ENCODE measurements around the gene SIRT7.
A peak's percentile ranks its signal among the peaks of the same experiment; 100 is the strongest.

SIRT7 gene

GRCh38 chr17:81948635-81949378 lies 30.8 kb upstream of the SIRT7 start:
- no peak for TF ChIP-seq Cebpa-rat (IDR thresholded peaks at IDR 0.05)
- Histone ChIP-seq H3K36me3 (no peaks in the 10 kb centered on the region), H3K27me3 (no peaks in the 10 kb centered on the region), H3K9me3 (replicated peaks in 1 of 11) (no peaks in the 10 kb centered on the region), H3K9ac (peak overlapping the region in 2 of 11 experiments; percentile 17 to 28; a peak in 1 of 22 replicates), H3K4me1 (peaks cover 0 to 24% (median 6%) of the 10 kb centered on the region in 10 experiments; a peak in 9 of 20 replicates), H4K20me1 (no peaks in the 10 kb centered on the region), H3K4me2 (0 out of 22 replicates have a peak overlapping the region, but pooled peaks of 1 of the 11 experiments have one; percentile 0), H3K4me3 (no peak overlapping the region), H3K27ac (no peak overlapping the region)

DNA sequence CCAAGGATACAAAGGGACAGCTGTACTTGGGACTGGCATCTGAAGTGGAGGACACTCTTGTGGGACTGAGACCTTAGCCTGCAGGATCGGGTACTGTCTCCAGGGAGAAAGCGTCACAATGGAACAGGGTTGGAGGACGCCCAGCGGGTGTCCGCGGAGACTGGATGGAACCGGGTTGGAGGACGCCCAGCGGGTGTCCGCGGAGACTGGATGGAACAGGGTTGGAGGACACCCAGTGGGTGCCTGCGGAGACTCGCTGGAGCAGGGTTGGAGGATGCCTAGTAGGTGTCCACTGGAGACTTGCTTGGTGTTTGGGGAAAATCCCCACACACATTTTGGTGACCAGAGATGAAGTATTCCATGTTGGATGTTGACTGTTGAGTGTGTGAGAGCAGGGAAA lies 29.2 kb upstream of the SIRT7 start, which contains the start of gene MYADML2:
Gene MYADML2 (minus strand): TSS at position 45 of the 400 bp plus-strand sequence. CDS start 5,492 bp downstream, outside the sequence.
- Histone ChIP-seq H3K36me3 (no peaks in the 10 kb centered on the region), H3K4me3 (no peak within 1 kb of the TSS), H3K27ac (no peak within 1 kb of the TSS), H3K9ac (no peak within 1 kb of the TSS), H4K20me1 (no peaks in the 10 kb centered on the region), H3K27me3 (peaks cover 0 to 3% (median 0%) of the 10 kb centered on the region in 11 experiments; a peak in 3 of 22 replicates), H3K4me2 (no peak within 1 kb of the TSS), H3K4me1 (peaks cover 0 to 36% (median 7%) of the 10 kb centered on the region in 10 experiments; a peak in 13 of 20 replicates), H3K9me3 (replicated peaks in 1 of 11) (no peaks in the 10 kb centered on the region)
- no peak for TF ChIP-seq Cebpa-rat (IDR thresholded peaks at IDR 0.05)

DNA sequence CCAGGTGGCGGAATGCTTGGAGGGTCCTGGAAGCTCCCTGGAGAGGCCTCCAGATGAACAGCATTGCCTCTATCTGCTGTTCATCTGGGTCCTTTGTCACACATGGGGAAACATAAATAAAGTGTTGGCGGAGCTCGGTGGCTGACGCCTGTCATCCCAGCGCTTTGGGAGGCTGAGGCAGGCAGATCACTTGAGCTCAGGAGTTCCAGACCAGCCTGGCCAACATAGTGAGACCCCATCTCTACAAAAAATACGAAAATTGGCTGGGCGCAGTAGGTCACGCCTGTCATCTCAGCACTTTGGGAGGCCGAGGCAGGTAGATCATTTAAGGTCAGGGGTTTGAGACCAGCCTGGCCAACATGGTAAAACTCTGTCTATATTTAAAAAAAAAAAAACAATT lies 26.9 kb upstream of the SIRT7 start:
- Histone ChIP-seq H3K9ac (no peak overlapping the region), H3K36me3 (no peaks in the 10 kb centered on the region), H3K27ac (no peak overlapping the region), H4K20me1 (no peaks in the 10 kb centered on the region), H3K9me3 (replicated peaks in 1 of 11) (no peaks in the 10 kb centered on the region), H3K4me2 (peak overlapping the region in 4 of 11 experiments; percentile 10 to 34 (median 26); a peak in 2 of 22 replicates), H3K4me3 (no peak overlapping the region), H3K4me1 (peaks cover 13 to 59% (median 30%) of the 10 kb centered on the region in 10 experiments; a peak in 19 of 20 replicates), H3K27me3 (peaks cover 0 to 16% (median 0%) of the 10 kb centered on the region in 11 experiments; a peak in 5 of 22 replicates)
- TF ChIP-seq Cebpa-rat (IDR thresholded peaks at IDR 0.05), result no peak

- Histone ChIP-seq H3K9me3 (replicated peaks in 1 of 11) (no peaks in the 10 kb centered on the region), H3K9ac (peak overlapping the region in 3 of 11 experiments; percentile 21 to 41 (median 23); a peak in 1 of 22 replicates), H3K27me3 (peaks cover 0 to 19% (median 0%) of the 10 kb centered on the region in 11 experiments; a peak in 5 of 22 replicates), H3K27ac (no peak overlapping the region), H3K4me1 (peaks cover 31 to 80% (median 57%) of the 10 kb centered on the region in 10 experiments), H3K4me2 (peak overlapping the region in 10 of 11 experiments; percentile 64 to 100 (median 100); a peak in 19 of 22 replicates), H3K4me3 (peak overlapping the region in 2 of 10 experiments; percentile 11 to 27; a peak in 2 of 20 replicates), H3K36me3 (no peaks in the 10 kb centered on the region), H4K20me1 (no peaks in the 10 kb centered on the region)
- no peak for TF ChIP-seq Cebpa-rat (IDR thresholded peaks at IDR 0.05)
These were observed 24.2 kb upstream of the SIRT7 start for GRCh38 chr17:81942167-81942553.

DNA sequence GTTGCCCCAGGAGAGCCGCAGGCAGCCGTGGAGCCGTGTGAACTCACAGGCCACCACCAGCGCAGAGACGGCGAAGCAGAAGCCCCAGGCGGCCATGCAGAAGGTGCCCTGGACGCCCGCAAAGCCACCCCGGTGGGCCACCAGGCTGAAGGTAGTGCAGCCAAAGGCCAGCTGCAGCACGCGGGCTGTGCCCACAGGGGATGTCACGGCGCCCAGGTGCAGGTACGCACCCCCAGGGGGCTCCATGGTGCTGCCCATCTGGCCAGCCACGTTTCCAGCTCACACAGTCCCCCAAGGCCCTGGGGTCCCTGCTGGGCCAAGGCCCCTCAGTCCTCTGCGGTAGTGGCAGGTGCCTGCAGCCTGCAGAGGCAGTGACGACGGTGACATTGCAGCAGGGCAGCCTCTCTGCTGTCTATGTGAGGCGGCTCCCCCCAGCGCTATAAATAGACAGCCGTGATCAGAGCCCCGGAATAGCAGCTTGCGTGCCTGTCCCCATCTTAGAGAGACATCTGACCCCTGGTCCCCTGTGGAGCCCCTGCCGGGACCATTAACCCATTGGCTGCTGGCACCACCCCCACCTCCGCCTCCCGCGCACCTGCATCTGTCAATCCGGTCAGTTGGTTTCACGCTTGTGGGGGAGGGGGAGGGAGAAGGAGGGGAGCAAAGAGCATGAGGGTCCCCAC lies 23.6 kb upstream of the SIRT7 start:
- peaks cover 0 to 19% (median 0%) of the 10 kb centered on the region in 11 experiments; a peak in 5 of 22 replicates for H3K27me3 ChIP-seq
- no peaks in the 10 kb centered on the region for H4K20me1 ChIP-seq
- H3K4me2 ChIP-seq, result peak overlapping the region; percentile 64 to 100 (median 100)
- H3K4me1 ChIP-seq, result peaks cover 34 to 83% (median 61%) of the 10 kb centered on the region in 10 experiments
- H3K4me3 ChIP-seq, result peak overlapping the region in 4 of 10 experiments; percentile 5 to 27 (median 11); a peak in 2 of 20 replicates
- TF ChIP-seq Cebpa-rat (IDR thresholded peaks at IDR 0.05), result no peak
- H3K9ac ChIP-seq, result peak overlapping the region in 7 of 11 experiments; percentile 1 to 41 (median 17); a peak in 4 of 22 replicates
- no peak overlapping the region for H3K27ac ChIP-seq
- H3K36me3 ChIP-seq, result no peaks in the 10 kb centered on the region
- no peaks in the 10 kb centered on the region for H3K9me3 ChIP-seq (replicated peaks in 1 of 11)

DNA sequence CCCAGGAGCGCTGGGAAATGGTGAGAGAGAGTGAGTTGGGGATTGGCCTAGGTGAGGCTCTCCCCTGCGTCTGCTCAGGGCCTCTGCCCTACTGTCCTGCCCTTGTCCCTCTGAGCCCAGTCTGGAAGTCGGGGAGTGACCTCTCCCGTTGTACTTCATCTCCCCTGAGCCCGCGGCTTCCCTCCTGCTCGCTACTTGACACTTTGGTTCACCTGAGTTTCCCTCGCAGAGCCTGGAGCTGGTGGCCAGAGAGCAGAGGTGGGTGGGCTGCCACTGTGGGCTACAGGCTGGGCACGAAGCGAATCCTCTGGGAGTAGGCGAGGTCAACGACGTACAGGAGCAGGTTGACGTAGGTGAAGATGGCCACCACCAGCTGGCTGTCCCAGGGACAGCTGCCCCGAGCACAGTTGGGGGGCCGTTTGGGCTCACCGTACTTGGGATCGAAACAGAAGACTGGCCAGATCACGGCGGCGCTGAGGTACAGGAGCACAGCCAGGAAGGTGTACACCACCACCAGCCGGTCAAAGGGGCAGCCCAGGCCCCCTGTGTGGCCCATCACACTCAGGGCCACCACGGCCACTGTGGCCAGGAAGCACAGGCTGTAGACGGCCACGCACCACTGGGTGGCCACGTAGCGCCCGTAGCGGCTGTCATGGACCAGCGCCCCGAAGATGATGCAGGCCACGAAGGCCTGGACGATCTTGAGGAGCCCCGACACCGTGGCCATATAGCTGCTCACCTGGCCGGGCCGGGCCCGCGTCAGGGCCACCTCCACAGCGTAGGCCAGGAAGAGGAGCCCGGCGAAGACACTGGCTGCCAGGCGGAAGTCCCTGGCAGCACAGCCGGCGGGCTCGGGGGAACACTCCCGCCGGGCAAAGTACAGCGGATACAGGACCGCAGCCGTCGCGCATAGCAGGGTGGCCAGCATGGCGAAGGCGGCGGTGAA lies 22.8 kb upstream of the SIRT7 start:
- peaks cover 42 to 91% (median 70%) of the 10 kb centered on the region in 10 experiments for H3K4me1 ChIP-seq
- H3K9ac ChIP-seq, result peak overlapping the region in 5 of 11 experiments; percentile 15 to 41 (median 21); a peak in 4 of 22 replicates
- H3K36me3 ChIP-seq, result no peaks in the 10 kb centered on the region
- no peak for TF ChIP-seq Cebpa-rat (IDR thresholded peaks at IDR 0.05)
- no peak overlapping the region; a peak in 1 of 22 replicates for H3K27ac ChIP-seq
- peaks cover 0 to 19% (median 0%) of the 10 kb centered on the region in 11 experiments; a peak in 5 of 22 replicates for H3K27me3 ChIP-seq
- no peaks in the 10 kb centered on the region for H3K9me3 ChIP-seq (replicated peaks in 1 of 11)
- H3K4me3 ChIP-seq, result 0 out of 20 replicates have a peak overlapping the region, but pooled peaks of 2 of the 10 experiments have one; percentile 5 to 11
- peaks cover 0 to 2% (median 0%) of the 10 kb centered on the region in 11 experiments; a peak in 3 of 22 replicates for H4K20me1 ChIP-seq
- peak overlapping the region; percentile 64 to 100 (median 100) for H3K4me2 ChIP-seq

GRCh38 chr17:81939881-81940385 lies 22.0 kb upstream of the SIRT7 start:
- H3K9me3 ChIP-seq (replicated peaks in 1 of 11), result no peaks in the 10 kb centered on the region
- peaks cover 0 to 11% (median 0%) of the 10 kb centered on the region in 11 experiments; a peak in 5 of 22 replicates for H4K20me1 ChIP-seq
- H3K4me2 ChIP-seq, result peak overlapping the region; percentile 69 to 100 (median 100); a peak in 21 of 22 replicates
- TF ChIP-seq Cebpa-rat (IDR thresholded peaks at IDR 0.05), result no peak
- no peak overlapping the region for H3K4me3 ChIP-seq
- no peak overlapping the region for H3K27ac ChIP-seq
- peak overlapping the region in 6 of 11 experiments; percentile 0 to 87 (median 50); a peak in 10 of 22 replicates for H3K9ac ChIP-seq
- H3K4me1 ChIP-seq, result peaks cover 45 to 95% (median 78%) of the 10 kb centered on the region in 10 experiments
- peaks cover 0 to 8% (median 0%) of the 10 kb centered on the region in 11 experiments; a peak in 8 of 22 replicates for H3K36me3 ChIP-seq
- peaks cover 0 to 19% (median 0%) of the 10 kb centered on the region in 11 experiments; a peak in 5 of 22 replicates for H3K27me3 ChIP-seq
